ENCODE results near the gene DCXR. TPM values are rescaled to one million over a fixed set of nuclear protein-coding genes. Genes with fewer than 3 reads are reported as not detected.

Gene DCXR
- total RNA-seq, 1 donor from 2014 or later: 143 TPM

GRCh38 chr17:82031885-82032627, 5.4 kb downstream of the DCXR start:
- intact Hi-C loops (cut with DNase I): loop anchor here (5.0 to 10.0 kb wide), 2 partner anchors 125 to 303 kb away; partner anchors contain the start of gene SECTM1
- Histone ChIP-seq H3K27me3 (no peaks in the 10 kb centered on the region), H3K36me3 (no peaks in the 10 kb centered on the region), H3K9me3 (no peaks in the 10 kb centered on the region), H3K27ac (no peak overlapping the region), H3K4me1 (peaks cover 17% of the 10 kb centered on the region), H3K4me3 (peak overlapping the region; percentile 30)
- DNase-seq (no peak), ATAC-seq (peak; percentile 52)
- no peak for TF ChIP-seq CTCF (IDR thresholded peaks at IDR 0.05)

DNA sequence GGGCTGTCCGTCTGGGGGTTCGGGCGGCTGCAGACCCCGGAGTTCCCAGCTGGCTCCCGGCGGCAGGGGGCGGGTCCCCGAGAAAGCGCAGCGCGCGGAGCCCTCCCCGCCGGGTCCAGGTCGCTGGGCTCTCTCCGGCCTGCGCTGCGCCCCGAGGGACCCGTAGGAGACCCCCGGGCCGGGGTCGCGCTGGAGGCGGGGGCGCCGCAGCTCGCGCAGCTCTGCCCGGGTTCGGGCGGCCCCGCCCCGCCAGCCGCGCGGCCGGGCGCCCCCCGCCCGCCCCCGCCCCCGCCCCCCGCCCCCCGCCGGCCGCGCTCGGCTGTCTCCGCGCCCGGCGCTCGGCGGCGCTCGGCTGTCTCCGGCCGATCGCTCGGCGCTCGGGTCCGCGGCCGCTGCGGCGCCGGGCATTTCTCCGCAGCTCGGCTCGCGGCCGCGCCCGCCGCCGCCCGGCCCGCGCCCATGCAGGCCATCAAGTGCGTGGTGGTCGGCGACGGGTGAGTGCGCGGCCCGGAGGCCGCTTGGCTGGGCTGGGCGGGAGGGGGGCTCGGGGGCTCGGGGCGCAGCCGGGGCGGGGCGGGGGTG, 6.1 kb downstream of the DCXR start, which contains the start of gene RAC3:
TSS of gene RAC3 (plus strand) at position 376 of the 582 bp plus-strand sequence. CDS start at position 460, 84 bp downstream.
- TF ChIP-seq CTCF (IDR thresholded peaks at IDR 0.05): no peak

GRCh38 chr17:82030470-82031302, 6.8 kb downstream of the DCXR start:
- Histone ChIP-seq H3K4me3 (peak overlapping the region; percentile 56), H3K4me1 (peaks cover 9% of the 10 kb centered on the region), H3K27me3 (no peaks in the 10 kb centered on the region), H3K9me3 (no peaks in the 10 kb centered on the region), H3K27ac (no peak overlapping the region), H3K36me3 (no peaks in the 10 kb centered on the region)
- ATAC-seq (peak; percentile 91), DNase-seq (peak; percentile 93)
- intact Hi-C loops (cut with DNase I): loop anchor here (5.0 to 10.0 kb wide), 2 partner anchors 127 to 304 kb away; partner anchors contain the start of gene SECTM1
- TF ChIP-seq CTCF (IDR thresholded peaks at IDR 0.05): peak; percentile 96

More for the DNA sequence above, 6.1 kb downstream of the DCXR start, which contains the start of gene RAC3:
- Histone ChIP-seq H3K36me3 (no peaks in the 10 kb centered on the region), H3K4me1 (peaks cover 13% of the 10 kb centered on the region), H3K27ac (no peak within 1 kb of the TSS), H3K9me3 (no peaks in the 10 kb centered on the region), H3K4me3 (peak within 1 kb of the TSS; percentile 56), H3K27me3 (no peaks in the 10 kb centered on the region)
- ATAC-seq: peak; percentile 0
- intact Hi-C loops (cut with DNase I): loop anchor here (5.0 to 10.0 kb wide), 2 partner anchors 126 to 303 kb away; partner anchors contain the start of gene SECTM1
- DNase-seq: no peak

DNA sequence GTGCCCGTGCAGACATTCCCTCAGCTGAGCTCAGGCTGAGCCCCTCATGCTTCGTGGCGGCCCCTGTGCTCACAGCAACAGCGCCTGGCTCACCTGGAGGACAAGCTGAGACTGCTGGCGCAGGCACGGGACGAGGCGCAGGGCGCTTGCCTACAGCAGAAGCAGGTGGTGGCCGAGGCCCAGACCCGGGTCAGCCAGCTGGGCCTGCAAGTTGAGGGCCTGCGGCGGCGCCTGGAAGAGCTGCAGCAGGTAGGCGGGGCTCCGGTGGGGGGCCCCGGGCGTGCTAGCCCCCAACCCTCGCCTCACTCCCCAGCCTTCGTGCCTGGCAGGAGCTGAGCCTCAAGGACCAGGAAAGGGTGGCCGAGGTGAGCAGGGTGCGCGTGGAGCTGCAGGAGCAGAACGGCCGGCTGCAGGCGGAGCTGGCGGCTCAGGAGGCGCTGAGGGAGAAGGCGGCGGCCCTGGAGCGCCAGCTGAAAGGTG, 7.5 kb downstream of the DCXR start:
- Histone ChIP-seq H3K4me1 (peaks cover 9% of the 10 kb centered on the region), H3K36me3 (no peaks in the 10 kb centered on the region), H3K27me3 (no peaks in the 10 kb centered on the region), H3K4me3 (peak overlapping the region; percentile 56), H3K27ac (no peak overlapping the region), H3K9me3 (no peaks in the 10 kb centered on the region)
- ATAC-seq: no peak
- no peak for TF ChIP-seq CTCF (IDR thresholded peaks at IDR 0.05)
- no peak for DNase-seq
- intact Hi-C loops (cut with DNase I): loop anchor here (5.0 to 10.0 kb wide), 2 partner anchors 127 to 305 kb away; partner anchors contain the start of gene SECTM1

GRCh38 chr17:82029391-82029790, 8.1 kb downstream of the DCXR start:
- Histone ChIP-seq H3K27ac (no peak overlapping the region), H3K4me3 (no peak overlapping the region), H3K27me3 (no peaks in the 10 kb centered on the region), H3K9me3 (no peaks in the 10 kb centered on the region), H3K4me1 (peaks cover 11% of the 10 kb centered on the region), H3K36me3 (no peaks in the 10 kb centered on the region)
- ATAC-seq (no peak), DNase-seq (no peak)
- no peak for TF ChIP-seq CTCF (IDR thresholded peaks at IDR 0.05)
- intact Hi-C loops (cut with DNase I): no loop called here
